IMR-90 (cell line): ENCODE data around the gene TMEM54. TPM values are rescaled to one million over a fixed set of nuclear protein-coding genes. Genes with fewer than 3 reads are reported as not detected.

Experiments used
- ATAC-seq: fragments of 200-7000 bp; cut with Tn5 transposase; 2 replicates; pipeline ENCODE4 v1.9.1; 2020; ENCODE audit warnings: low read depth, mild to moderate bottlenecking, moderate library complexity
- BruUV-seq: library from RNA; stranded (reverse); fragments of 400-500 nt; replicated peaks from 2 replicates; lab custom pipeline; 2021; lab: Mats Ljungman, UMichigan
- CTCF ChIA-PET: fragments of 300-600 bp; formaldehyde crosslinking; extraction: SDS; loops from one replicate; lab custom pipeline; 2021; ENCODE audit warnings: antibody characterized with exemption; lab: Yijun Ruan, JAX
- POLR2A ChIA-PET: fragments of 300-600 bp; sonication (Branson Sonifier 250); formaldehyde crosslinking; loops from one replicate; lab custom pipeline; 2022; ENCODE audit warnings: antibody characterized with exemption; ENCODE audit not compliant: unreplicated experiment; lab: Charles Lee
- DNase-seq: peaks from one replicate; pipeline ENCODE4 v3.0.0; 2013
- H2AFZ ChIP-seq: replicated peaks from 2 replicates; pipeline ENCODE3; 2013; ENCODE audit warnings: low read length, mild to moderate bottlenecking; ENCODE audit not compliant: poor library complexity
- H2AK5ac ChIP-seq: 2 replicates; pipeline ENCODE4 v1.6.1; 2013; ENCODE audit warnings: low read depth, low read length, inconsistent platforms
- H2AK9ac ChIP-seq: replicated peaks from 2 replicates; pipeline ENCODE3; 2013; ENCODE audit warnings: mild to moderate bottlenecking, low read depth, low read length, moderate library complexity; ENCODE audit not compliant: poor library complexity
- H2BK120ac ChIP-seq: 2 replicates; pipeline ENCODE4 v1.6.1; 2013; ENCODE audit warnings: low read depth, low read length, inconsistent platforms
- H2BK15ac ChIP-seq: 3 replicates; pipeline ENCODE4 v1.6.1; 2013; ENCODE audit warnings: low read depth, low read length, inconsistent platforms
- H2BK20ac ChIP-seq: 2 replicates; pipeline ENCODE4 v1.6.1; 2013; ENCODE audit warnings: low read depth, mild to moderate bottlenecking, inconsistent platforms, low read length, moderate library complexity
- H2BK5ac ChIP-seq: 2 replicates; pipeline ENCODE4 v1.6.1; 2013; ENCODE audit warnings: mild to moderate bottlenecking, low read depth, low read length, inconsistent platforms; ENCODE audit not compliant: poor library complexity, severe bottlenecking
- H3K14ac ChIP-seq: replicated peaks from 2 replicates; pipeline ENCODE4 v1.6.1; 2013; ENCODE audit warnings: low read depth, low read length, inconsistent platforms
- H3K18ac ChIP-seq: 2 replicates; pipeline ENCODE4 v1.6.1; 2013; ENCODE audit warnings: low read depth, low read length, control low read depth
- H3K23ac ChIP-seq: 2 replicates; pipeline ENCODE4 v1.6.1; 2013; ENCODE audit warnings: low read depth, low read length, inconsistent platforms
- H3K27ac ChIP-seq: 2 replicates; pipeline ENCODE4 v1.5.1; 2013; ENCODE audit warnings: mild to moderate bottlenecking, control low read depth, low read length; ENCODE audit not compliant: insufficient read depth
- H3K27me3 ChIP-seq: 2 replicates; pipeline ENCODE4 v1.6.1; 2013; ENCODE audit warnings: low read length; ENCODE audit not compliant: control insufficient read depth, insufficient read depth
- H3K36me3 ChIP-seq: 2 replicates; pipeline ENCODE4 v1.6.1; 2013; ENCODE audit warnings: low read length, mixed read lengths; ENCODE audit not compliant: control insufficient read depth, insufficient read depth
- H3K4ac ChIP-seq: 2 replicates; pipeline ENCODE4 v1.6.1; 2013; ENCODE audit warnings: low read depth, low read length, inconsistent platforms
- H3K4me1 ChIP-seq: 2 replicates; pipeline ENCODE4 v1.6.1; 2013; ENCODE audit warnings: low read length, mixed read lengths; ENCODE audit not compliant: control insufficient read depth, insufficient read depth
- H3K4me2 ChIP-seq: 2 replicates; pipeline ENCODE4 v1.6.1; 2013; ENCODE audit warnings: low read depth, mild to moderate bottlenecking, control low read depth, low read length, moderate library complexity
- H3K4me3 ChIP-seq: 2 replicates; pipeline ENCODE4 v1.5.1; 2013; ENCODE audit warnings: low read depth, mild to moderate bottlenecking, control low read depth, low read length, moderate library complexity; ENCODE audit not compliant: insufficient read depth
- H3K56ac ChIP-seq: 2 replicates; pipeline ENCODE4 v1.6.1; 2013; ENCODE audit warnings: low read length, inconsistent platforms; ENCODE audit not compliant: insufficient read depth; ENCODE audit errors: extremely low read depth
- H3K79me1 ChIP-seq, 2 experiments: 2 replicates each; pipeline ENCODE4 v1.6.1; 2013; ENCODE audit warnings: low read length in 2 of 2, inconsistent platforms in 1 of 2, low read depth in 1 of 2
- H3K9ac ChIP-seq: 2 replicates; pipeline ENCODE4 v1.6.1; 2013; ENCODE audit warnings: low read depth, low read length, control low read depth
- H3K9me1 ChIP-seq: 2 replicates; pipeline ENCODE4 v1.6.1; 2013; ENCODE audit warnings: low read length, inconsistent platforms; ENCODE audit not compliant: insufficient read depth
- H3K9me3 ChIP-seq: 2 replicates; pipeline ENCODE4 v1.6.1; 2013; ENCODE audit warnings: low read length; ENCODE audit not compliant: control insufficient read depth, insufficient read depth
- H4K20me1 ChIP-seq: 2 replicates; pipeline ENCODE4 v1.6.1; 2013; ENCODE audit warnings: low read length, inconsistent platforms; ENCODE audit not compliant: insufficient read depth
- H4K5ac ChIP-seq: 2 replicates; pipeline ENCODE4 v1.6.1; 2013; ENCODE audit warnings: mild to moderate bottlenecking, low read depth, low read length, control low read depth
- H4K8ac ChIP-seq, 2 experiments: 2 replicates each; pipeline ENCODE4 v1.6.1; 2013; ENCODE audit warnings: low read depth in 2 of 2, low read length in 2 of 2, control low read depth in 1 of 2, inconsistent platforms in 1 of 2
- H4K91ac ChIP-seq: 2 replicates; pipeline ENCODE4 v1.6.1; 2013; ENCODE audit warnings: low read depth, low read length, inconsistent platforms; ENCODE audit not compliant: insufficient read depth
- BHLHE40 ChIP-seq: fragments of 150-350 bp; IDR thresholded peaks from 2 replicates; pipeline ENCODE4 v1.6.1; 2016; ENCODE audit warnings: mild to moderate bottlenecking, low read depth, low read length
- CHD1 ChIP-seq: IDR thresholded peaks from 2 replicates; pipeline ENCODE4 v1.6.1; 2012; ENCODE audit warnings: low read depth, low read length, improper control_type of control experiment
- MAFK ChIP-seq: IDR thresholded peaks from 2 replicates; pipeline ENCODE4 v1.6.1; 2012; ENCODE audit warnings: low read depth, low read length, improper control_type of control experiment
- POLR2A ChIP-seq: IDR thresholded peaks from 2 replicates; pipeline ENCODE4 v1.6.1; 2012; ENCODE audit warnings: mild to moderate bottlenecking, low read depth, low read length
- RFX5 ChIP-seq: IDR thresholded peaks from 2 replicates; pipeline ENCODE4 v1.8.0; 2012; ENCODE audit warnings: low read depth, mild to moderate bottlenecking, low read length, moderate library complexity
- SMC3 ChIP-seq: fragments of 150-350 bp; IDR thresholded peaks from 2 replicates; pipeline ENCODE4 v1.6.1; 2016; ENCODE audit warnings: low read depth, mild to moderate bottlenecking, antibody characterized with exemption, low read length, moderate library complexity
- WGBS, 2 experiments: methylation state at CpG; one replicate each; pipeline versions ENCODE4 v1.1.5 to v1.1.7; 2013; ENCODE audit warnings: missing lambda C conversion rate in 2 of 2; ENCODE audit not compliant: insufficient read length in 1 of 2; ENCODE audit errors: extremely low coverage in 2 of 2; 5-methylcytosine and 5-hydroxymethylcytosine counted together
- dilution Hi-C: fragments of 300-500 bp; cut with HindIII; formaldehyde crosslinking; loops from one replicate; pipeline ENCODE4 v1.14.3; 2018; ENCODE audit warnings: low sequenced_read_pairs; ENCODE audit not compliant: unreplicated experiment
- in situ Hi-C: fragments of 300-500 bp; cut with MboI; formaldehyde crosslinking; loops from 3 replicates; pipeline ENCODE4 v1.14.3; 2019; ENCODE audit warnings: low sequenced_read_pairs, inconsistent platforms, mixed read lengths
- intact Hi-C: fragments of 100-400 bp; cut with micrococcal nuclease; formaldehyde crosslinking; loops from 2 replicates; pipeline ENCODE4 v1.10.0; 2022
- polyA plus RNA-seq, 3 experiments: library from polyadenylated mRNA; depleted of rRNA; stranded (reverse); fragments of >200 nt; gene quantifications; 2 replicates each; pipeline ENCODE4 v1.2.3, GENCODE V29; 2012; ENCODE audit warnings: low replicate concordance in 1 of 3
- total RNA-seq: library from RNA; depleted of rRNA; stranded (reverse); fragments of >200 nt; gene quantifications from 2 replicates; pipeline ENCODE4 v1.2.3, GENCODE V29; 2012
- TF ChIP-seq, protein P1 (sequence below): fragments of 150-350 bp; IDR thresholded peaks from 2 replicates; pipeline ENCODE4 v1.6.1; 2016; ENCODE audit warnings: low read depth, mild to moderate bottlenecking, low read length, moderate library complexity, borderline replicate concordance

TMEM54 gene
- total and polyA plus RNA-seq, 2 of the 4 experiments (the other 2 are of a cell fraction) = 25.5 to 75.2 TPM

DNA sequence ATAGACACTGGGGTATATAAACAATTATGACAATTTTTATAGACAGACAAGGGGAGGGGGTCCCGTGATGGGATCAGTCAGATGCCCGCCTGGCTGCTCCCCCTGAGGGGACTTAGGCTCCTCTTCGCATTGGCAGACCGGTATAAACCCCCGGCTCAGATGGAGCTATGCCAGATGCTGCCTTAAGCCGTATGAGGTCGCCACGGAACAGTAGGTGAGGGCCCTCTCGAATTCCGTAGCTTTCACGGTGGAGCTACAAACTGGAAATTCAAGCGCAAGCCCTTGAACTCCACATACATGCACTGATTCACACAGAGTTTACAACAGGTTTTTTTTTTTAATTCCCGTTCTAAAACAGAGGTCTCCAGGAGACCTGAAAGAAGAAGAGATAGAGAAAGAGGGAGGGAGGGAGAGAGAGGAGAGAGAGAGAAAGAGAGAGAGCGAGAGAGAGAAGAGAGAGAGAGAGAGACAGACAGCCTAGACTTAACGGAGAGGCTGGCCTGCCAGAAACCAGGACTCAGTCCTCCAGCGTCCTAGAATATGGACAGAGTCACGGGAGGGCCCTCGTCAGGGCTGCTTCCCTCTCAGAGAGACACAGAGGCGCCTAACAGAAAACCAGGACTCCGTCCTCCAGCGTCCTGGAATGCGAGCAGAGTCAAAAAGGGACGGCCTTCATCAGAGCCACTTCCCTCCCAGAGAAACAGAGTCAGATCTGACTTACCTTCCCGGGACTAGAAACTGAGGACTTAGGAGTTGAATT is 24.4 kb upstream of the TMEM54 start:
- Histone ChIP-seq H3K27ac (no peak overlapping the region), H3K4me1 (no peaks in the 10 kb centered on the region), H3K23ac (no peak overlapping the region), H3K36me3 (no peaks in the 10 kb centered on the region), H3K9me3 (no peaks in the 10 kb centered on the region), H3K14ac (no peak overlapping the region), H4K20me1 (no peaks in the 10 kb centered on the region), H3K9ac (no peak overlapping the region), H4K5ac (no peak overlapping the region), H3K4me3 (no peak overlapping the region), H2BK15ac (no peak overlapping the region), H3K56ac (no peak overlapping the region), H4K91ac (no peak overlapping the region), H3K27me3 (peaks cover 2% of the 10 kb centered on the region), H3K4me2 (peak overlapping the region; percentile 21; the same call in 1 of the 2 replicates), H2AK5ac (no peak overlapping the region), H3K18ac (no peak overlapping the region), H2BK20ac (no peak overlapping the region), H2AK9ac (peak overlapping the region; percentile 24), H3K4ac (no peak overlapping the region), H4K8ac (no peak overlapping the region), H2BK120ac (no peak overlapping the region), H2AFZ (peak overlapping the region; percentile 84), H2BK5ac (no peak overlapping the region), H3K79me1 (no peaks in the 10 kb centered on the region), H3K9me1 (peaks cover 4% of the 10 kb centered on the region)
- DNase-seq (no peak), ATAC-seq (peak; percentile 54)
- TF ChIP-seq MAFK = no peak
- TF ChIP-seq CHD1 = no peak
- TF ChIP-seq RFX5 = no peak
- TF ChIP-seq SMC3 = no peak
- no peak for TF ChIP-seq BHLHE40
- TF ChIP-seq, protein P1, sequence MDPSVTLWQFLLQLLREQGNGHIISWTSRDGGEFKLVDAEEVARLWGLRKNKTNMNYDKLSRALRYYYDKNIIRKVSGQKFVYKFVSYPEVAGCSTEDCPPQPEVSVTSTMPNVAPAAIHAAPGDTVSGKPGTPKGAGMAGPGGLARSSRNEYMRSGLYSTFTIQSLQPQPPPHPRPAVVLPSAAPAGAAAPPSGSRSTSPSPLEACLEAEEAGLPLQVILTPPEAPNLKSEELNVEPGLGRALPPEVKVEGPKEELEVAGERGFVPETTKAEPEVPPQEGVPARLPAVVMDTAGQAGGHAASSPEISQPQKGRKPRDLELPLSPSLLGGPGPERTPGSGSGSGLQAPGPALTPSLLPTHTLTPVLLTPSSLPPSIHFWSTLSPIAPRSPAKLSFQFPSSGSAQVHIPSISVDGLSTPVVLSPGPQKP = no peak
- TF ChIP-seq POLR2A = no peak
- no TSS peak for BruUV-seq
- dilution Hi-C loops = no loop called here
- WGBS, 2 experiments = 49% methylated on average over 5 of the region's 24 CpGs; no CpG with 5 or more reads in 1 of the 2 experiments
- in situ Hi-C loops = no loop called here
- POLR2A ChIA-PET = no interaction called here
- CTCF ChIA-PET = interaction anchor here (0.6 to 1.7 kb wide), 2 partner anchors 82 to 417 kb away, joined by 3 to 4 read pairs; no protein-coding TSS in a partner anchor
- intact Hi-C loops = no loop called here
